Stimulated activated CD4-positive, alpha-beta T cell treated with anti-CD3 and anti-CD28 coated beads, Interleukin-1b, Interleukin-23, amount 100 ng/mL, for 1 hour (primary cell): ENCODE data around the gene RNASE7.
A peak's percentile ranks its signal among the peaks of the same experiment; 100 is the strongest.

Source experiments
- DNase-seq, 2 donors: peaks; one replicate each; pipeline ENCODE4 v3.0.0-alpha.2; 2020; ENCODE audit warnings: low read depth in 2 of 2

RNASE7 gene

DNA sequence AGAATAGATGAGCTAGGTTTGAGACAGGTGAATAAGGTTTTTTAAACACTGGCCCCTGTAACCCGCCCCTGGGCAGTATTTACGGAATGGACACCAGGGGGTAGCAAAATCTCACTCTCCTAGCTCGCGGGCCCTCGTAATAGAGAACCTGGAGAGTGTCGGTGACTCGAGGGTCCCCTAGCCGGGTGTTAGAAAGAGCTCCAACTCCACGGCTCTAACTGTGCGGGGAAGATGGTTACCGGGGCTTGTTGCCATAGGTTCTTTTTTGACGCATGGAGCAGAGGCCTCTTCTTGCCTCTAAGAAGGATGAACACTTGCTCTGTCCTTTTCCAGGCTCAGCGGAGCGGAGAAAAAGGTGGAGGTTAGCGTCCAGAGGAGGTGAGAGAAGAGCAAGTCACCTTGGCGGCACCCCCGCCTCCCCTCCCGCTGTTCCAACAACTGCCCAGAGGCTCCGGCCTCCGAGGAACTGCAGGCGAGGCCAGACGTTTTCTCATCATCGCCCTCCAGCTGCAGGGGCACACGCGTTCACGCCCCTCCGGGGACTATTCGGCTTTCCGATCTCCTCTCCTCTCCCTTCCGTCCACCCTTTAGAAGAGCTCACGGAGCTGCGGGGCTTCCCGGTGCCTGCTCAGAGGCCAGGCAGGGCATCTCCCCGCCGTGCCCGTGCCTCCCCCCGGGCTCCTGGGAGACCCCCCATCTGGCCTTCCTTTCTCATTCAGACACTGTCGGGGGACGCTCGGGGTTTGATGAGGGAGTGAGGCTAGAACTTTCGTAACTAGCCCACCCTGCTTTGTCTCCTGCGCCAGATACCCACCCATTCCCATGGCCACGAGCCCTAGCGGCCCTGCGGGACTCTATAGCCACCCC, 26.6 kb downstream of the RNASE7 start:
- peak in 1 of 2 donors; percentile 18 for DNase-seq

DNA sequence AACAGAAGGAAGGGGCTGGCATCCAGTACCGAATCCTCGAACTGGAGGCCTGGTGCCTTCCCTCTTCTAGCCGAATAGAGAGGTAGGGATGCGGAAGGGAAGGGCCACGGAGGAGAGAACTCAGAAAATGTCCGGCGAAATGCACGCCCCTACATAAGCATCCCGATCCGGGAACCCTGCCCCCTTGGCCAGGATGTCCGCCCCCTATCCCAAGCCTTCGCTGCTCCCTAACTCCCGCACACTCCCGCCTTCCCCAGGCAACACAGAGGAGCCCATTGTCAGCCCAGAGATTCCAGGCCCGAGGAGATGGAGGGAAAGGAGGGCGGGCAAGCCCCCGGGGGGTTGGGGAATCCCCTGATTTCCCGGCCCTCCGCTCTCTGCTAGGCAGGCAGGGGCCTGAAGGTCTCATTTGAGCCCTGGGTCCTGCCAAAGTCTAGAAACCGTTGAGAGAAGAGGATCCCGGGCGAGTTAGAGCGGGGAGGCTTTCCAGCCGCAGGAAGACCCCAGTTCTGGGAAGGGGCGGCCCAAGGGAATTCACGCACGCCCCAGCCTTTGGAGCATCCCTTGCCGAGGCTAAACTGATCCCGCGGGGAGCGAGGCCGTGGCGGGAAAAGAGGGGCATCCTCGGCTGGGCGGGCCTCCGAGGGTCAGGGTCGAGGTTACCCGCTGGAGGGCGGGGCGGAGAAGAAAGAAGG, 27.4 kb downstream of the RNASE7 start:
- DNase-seq = no peak

DNA sequence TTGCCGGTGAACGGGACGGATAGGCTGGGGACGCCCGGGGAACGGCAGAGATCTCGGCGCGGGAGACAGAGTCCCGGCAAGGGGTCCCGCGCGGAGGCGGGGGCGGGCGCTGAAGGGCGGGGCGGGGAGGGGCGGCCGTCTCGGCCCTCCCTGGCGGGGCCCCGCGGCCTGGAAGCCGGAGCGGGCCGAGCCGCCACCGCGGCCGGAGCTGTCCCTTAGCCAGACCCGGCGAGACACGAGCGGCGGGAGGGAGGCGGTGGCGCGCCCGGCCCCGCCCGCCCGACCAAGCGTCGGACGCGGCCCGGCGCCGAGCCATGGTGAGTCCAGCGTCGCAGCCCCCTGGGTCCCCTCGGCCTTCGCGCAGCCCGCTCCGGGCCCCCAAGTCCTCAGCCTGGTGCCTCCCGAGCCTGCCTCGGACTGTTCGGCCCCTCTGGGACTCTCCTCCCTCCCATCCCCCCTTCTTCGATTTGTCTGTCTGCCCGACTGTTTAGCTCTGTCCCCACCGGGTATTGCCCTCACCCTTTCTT, 28.0 kb downstream of the RNASE7 start, which contains the start of gene ARHGEF40:
Gene ARHGEF40 (plus strand): TSS at position 222 of the 527 bp plus-strand sequence. CDS start 93 bp downstream, at position 315.
- DNase-seq = no peak

DNA sequence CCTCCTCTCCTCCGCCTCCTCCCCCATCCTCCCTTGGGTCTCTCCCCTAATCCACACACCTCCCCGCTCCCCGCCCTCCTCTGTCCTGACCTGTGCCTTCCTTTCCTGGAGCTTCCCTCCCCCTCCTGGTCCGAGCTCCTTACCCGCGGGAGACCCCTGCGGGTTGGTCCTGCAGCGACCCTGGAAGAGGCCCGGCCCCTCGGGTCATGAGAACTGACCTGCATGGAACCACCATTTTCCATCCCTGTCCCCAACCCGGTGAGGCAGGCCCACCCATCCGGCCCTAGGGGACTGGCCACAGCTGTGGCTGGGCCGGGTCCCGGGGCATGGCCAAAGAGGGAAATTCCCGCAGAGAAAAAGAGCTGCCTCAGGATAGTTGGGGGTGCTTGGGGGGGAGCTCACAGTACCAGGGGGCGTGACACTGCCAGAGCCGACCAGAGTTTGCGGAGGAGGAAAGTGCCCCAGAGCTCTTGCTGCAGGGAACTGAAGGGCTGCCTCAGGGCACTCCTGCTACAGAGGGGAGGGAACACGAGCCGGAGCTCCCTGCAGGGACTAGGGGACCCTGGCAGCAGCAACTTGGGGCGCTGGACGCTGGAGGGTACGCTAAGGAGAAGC, 28.6 kb downstream of the RNASE7 start:
- DNase-seq = no peak

DNA sequence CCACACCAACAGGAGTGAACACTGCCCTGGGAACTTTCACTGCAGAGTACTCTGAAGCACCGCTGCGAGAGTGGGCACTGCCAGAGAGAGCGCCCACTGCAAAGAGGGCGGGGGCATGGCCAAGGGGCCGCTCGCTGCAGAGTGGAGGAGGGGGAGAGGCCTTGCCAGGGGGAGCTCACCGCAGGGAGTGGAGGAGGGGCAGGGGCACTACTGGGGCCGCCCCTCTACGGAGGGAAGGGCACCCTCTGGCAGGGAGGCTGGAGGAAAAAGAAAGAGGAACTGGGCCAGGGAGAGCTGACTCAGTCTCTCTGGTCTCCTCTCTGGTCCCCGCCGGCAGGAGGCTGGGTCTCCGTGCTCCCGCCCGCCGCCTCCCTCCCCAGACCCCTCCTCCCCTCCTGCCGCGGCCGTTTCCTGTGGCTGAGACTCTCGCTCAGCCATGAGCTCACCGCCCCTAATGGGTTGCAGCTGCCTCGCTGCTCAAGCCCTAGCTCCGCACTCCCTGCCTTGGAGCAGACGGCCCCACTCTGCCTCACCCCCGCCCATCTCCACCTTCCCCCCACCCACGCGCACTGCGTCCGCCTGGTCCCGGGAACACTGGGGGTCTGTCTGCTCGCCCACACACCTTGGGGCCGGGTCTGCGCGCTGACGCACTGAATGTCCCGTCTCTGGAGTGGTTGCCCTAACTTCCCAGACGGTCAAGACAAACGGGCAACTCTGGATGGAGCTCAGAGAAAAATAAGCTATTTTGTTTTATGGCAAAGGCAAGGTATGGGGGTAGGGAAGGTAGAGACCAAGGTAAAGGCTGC, 29.3 kb downstream of the RNASE7 start:
- peak in 1 of 2 donors; percentile 14 for DNase-seq

GRCh38 chr14:21072031-21072473, 29.9 kb downstream of the RNASE7 start:
- DNase-seq = no peak

- no peak for DNase-seq
Observed at GRCh38 chr14:21072781-21073339, 30.7 kb downstream of the RNASE7 start.

GRCh38 chr14:21073921-21074320, 31.8 kb downstream of the RNASE7 start:
- no peak for DNase-seq

DNA sequence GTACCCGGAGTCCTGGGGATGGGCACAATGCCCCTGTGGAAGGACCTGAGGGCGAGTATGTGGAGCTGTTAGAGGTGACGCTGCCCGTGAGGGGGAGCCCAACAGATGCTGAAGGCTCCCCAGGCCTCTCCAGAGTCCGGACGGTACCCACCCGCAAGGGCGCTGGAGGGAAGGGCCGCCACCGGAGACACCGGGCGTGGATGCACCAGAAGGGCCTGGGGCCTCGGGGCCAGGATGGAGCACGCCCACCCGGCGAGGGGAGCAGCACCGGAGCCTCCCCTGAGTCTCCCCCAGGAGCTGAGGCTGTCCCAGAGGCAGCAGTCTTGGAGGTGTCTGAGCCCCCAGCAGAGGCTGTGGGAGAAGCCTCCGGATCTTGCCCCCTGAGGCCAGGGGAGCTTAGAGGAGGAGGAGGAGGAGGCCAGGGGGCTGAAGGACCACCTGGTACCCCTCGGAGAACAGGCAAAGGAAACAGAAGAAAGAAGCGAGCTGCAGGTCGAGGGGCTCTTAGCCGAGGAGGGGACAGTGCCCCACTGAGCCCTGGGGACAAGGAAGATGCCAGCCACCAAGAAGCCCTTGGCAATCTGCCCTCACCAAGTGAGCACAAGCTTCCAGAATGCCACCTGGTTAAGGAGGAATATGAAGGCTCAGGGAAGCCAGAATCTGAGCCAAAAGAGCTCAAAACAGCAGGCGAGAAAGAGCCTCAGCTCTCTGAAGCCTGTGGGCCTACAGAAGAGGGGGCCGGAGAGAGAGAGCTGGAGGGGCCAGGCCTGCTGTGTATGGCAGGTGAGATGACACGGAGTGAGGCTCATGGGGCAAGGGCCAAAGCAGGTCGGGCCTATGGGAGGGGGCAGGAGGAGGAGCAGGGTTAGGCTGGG, 32.5 kb downstream of the RNASE7 start:
- no peak for DNase-seq

DNA sequence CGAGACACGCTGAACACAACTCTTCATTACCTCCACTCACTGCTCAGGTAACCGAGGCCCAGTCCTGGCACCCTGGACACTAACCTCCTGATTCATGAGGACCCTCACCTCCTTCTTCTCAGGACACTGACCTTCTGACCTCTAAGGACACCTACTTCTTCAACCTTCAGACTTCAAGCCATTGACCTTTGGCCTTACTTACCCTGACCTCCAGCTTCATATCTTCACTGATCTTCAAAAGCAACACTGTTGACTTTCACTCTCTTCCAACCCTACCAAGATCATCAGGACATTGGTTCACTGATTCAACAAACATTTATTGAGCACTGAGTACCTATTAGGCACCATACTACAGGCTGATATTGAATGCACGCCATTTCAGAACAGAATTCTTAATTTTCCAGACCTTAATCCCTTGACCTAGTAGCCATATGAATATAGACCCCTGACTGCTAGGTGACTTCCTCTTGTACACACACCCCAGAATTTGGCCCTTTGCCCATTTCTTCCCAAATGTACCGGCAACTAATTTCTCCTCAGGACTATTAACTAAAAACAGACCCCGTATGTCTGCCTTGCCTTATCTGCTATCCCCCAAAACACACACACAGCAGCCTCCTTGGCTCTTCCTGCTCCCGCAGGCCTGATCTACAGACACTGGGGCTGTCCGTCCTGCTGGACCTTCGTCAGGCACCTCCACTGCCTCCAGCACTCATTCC, 33.7 kb downstream of the RNASE7 start:
- no peak for DNase-seq

- no peak for DNase-seq
Observed at GRCh38 chr14:21077672-21078071, 35.5 kb downstream of the RNASE7 start.

GRCh38 chr14:21078287-21078686, 36.1 kb downstream of the RNASE7 start:
- DNase-seq = no peak

DNA sequence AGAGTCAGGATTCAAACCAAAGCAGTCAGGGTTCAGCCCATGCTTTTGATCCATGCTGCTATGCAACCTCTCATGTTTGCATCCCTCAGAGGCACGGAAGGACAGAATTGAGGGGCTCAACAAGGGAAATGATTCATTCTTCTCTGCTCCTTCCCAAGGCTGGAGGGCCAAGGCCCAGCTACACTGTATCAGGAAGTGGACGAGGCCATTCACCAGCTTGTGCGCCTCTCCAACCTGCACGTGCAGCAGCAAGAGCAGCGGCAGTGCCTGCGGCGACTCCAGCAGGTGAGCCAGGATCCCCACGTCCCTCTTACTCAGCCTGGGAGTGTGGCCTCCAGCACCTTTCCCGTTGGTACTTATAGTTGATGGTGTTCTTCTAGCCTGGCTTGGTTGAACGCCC, 36.6 kb downstream of the RNASE7 start:
- no peak for DNase-seq

GRCh38 chr14:21081521-21082142, 39.5 kb downstream of the RNASE7 start:
- DNase-seq = no peak

DNA sequence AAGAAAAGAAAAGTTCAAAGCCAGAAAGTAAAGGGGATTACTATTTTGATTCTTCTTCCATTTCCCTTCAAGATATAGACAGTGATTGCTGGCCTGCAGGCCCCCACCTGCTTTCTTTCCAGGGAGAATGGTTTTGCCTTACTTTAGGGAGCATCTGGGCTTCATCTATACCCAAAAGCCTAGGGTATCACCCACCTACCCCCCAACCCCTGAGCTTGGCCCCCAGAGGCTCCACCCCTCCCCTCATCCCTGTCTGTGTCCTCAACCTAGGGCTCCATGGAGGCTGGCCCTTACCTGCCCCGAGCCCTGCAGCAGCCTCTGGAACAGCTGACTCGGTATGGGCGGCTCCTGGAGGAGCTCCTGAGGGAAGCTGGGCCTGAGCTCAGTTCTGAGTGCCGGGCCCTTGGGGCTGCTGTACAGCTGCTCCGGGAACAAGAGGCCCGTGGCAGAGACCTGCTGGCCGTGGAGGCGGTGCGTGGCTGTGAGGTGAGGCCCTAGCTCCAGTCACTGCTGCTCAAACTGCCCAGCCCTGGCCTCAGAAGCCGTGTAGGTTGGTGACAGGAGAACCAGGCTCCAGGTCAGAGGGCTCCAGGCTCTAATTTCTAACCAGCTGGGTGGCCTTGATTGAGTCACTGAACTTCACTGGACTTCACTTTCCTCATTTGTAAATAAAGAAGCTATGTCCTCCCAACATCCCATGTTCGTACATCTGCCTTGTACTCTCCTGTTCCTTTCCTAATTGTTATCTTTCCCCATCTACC, 41.6 kb downstream of the RNASE7 start:
- DNase-seq = no peak

DNA sequence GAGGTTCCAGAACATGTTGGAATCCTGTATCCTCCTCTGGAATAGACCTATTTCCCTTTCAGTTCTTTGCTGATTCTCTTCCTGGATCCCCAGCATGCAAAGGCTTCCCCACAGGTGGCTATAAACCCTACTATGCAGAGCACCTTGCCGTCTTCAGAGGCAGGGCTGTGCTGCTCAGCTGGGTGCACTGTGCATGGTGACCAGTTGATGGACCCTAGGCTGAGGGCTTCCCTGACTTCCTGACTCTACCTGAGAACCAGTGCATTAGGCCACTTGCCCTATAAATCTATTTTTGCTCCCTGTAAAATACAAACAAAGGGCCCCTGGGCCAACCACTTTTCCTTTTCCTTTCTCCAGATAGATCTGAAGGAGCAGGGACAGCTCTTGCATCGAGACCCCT, 42.2 kb downstream of the RNASE7 start:
- no peak for DNase-seq

GRCh38 chr14:21084998-21085853, 43.1 kb downstream of the RNASE7 start:
- no peak for DNase-seq
